Activated naive CD4-positive, alpha-beta T cell treated with anti-CD3 and anti-CD28 coated beads, Interleukin-2, amount 50 U/mL, for 24 hours (primary cell): ENCODE data around the gene APOL2.
"Not testable (repeated sequence)": the region's sequence is repeated elsewhere in the genome, so short reads cannot be mapped to it uniquely, and the experiment has no call there.

ENCODE experiments used
- H3K27ac Mint-ChIP-seq: one replicate; pipeline ENCODE4 v1.8.0; 2021; ENCODE audit warnings: mild to moderate bottlenecking, mixed read lengths
- H3K27me3 Mint-ChIP-seq: one replicate; pipeline ENCODE4 v1.8.0; 2021; ENCODE audit warnings: mixed read lengths
- H3K36me3 Mint-ChIP-seq: one replicate; pipeline ENCODE4 v1.8.0; 2021; ENCODE audit warnings: mixed read lengths
- H3K4me1 Mint-ChIP-seq: one replicate; pipeline ENCODE4 v1.8.0; 2021; ENCODE audit warnings: mixed read lengths
- H3K4me3 Mint-ChIP-seq: one replicate; pipeline ENCODE4 v1.8.0; 2021; ENCODE audit warnings: mild to moderate bottlenecking, mixed read lengths
- H3K9me3 Mint-ChIP-seq: one replicate; pipeline ENCODE4 v1.8.0; 2021; ENCODE audit warnings: mixed read lengths

APOL2 gene

GRCh38 chr22:36271951-36272350, 32.6 kb upstream of the APOL2 start:
- not testable (repeated sequence) for H3K4me1 Mint-ChIP-seq, H3K27ac Mint-ChIP-seq, H3K27me3 Mint-ChIP-seq, H3K4me3 Mint-ChIP-seq, H3K9me3 Mint-ChIP-seq, H3K36me3 Mint-ChIP-seq

GRCh38 chr22:36271231-36271630, 31.9 kb upstream of the APOL2 start:
- H3K4me1 Mint-ChIP-seq, H3K27ac Mint-ChIP-seq, H3K27me3 Mint-ChIP-seq, H3K4me3 Mint-ChIP-seq, H3K36me3 Mint-ChIP-seq, H3K9me3 Mint-ChIP-seq: not testable (repeated sequence)

- peaks cover 9% of the 10 kb centered on the region for H3K36me3 Mint-ChIP-seq
- H3K4me3 Mint-ChIP-seq = no peak overlapping the region
- H3K27ac Mint-ChIP-seq = peak overlapping the region; percentile 8
- H3K27me3 Mint-ChIP-seq = no peaks in the 10 kb centered on the region
- H3K4me1 Mint-ChIP-seq = no peaks in the 10 kb centered on the region
- H3K9me3 Mint-ChIP-seq = no peaks in the 10 kb centered on the region
Observed at GRCh38 chr22:36267896-36268485, 28.7 kb upstream of the APOL2 start.

GRCh38 chr22:36267058-36267457, 27.7 kb upstream of the APOL2 start:
- H3K4me3 Mint-ChIP-seq = no peak overlapping the region
- no peaks in the 10 kb centered on the region for H3K9me3 Mint-ChIP-seq
- H3K4me1 Mint-ChIP-seq = no peaks in the 10 kb centered on the region
- no peak overlapping the region for H3K27ac Mint-ChIP-seq
- peaks cover 11% of the 10 kb centered on the region for H3K36me3 Mint-ChIP-seq
- no peaks in the 10 kb centered on the region for H3K27me3 Mint-ChIP-seq

DNA sequence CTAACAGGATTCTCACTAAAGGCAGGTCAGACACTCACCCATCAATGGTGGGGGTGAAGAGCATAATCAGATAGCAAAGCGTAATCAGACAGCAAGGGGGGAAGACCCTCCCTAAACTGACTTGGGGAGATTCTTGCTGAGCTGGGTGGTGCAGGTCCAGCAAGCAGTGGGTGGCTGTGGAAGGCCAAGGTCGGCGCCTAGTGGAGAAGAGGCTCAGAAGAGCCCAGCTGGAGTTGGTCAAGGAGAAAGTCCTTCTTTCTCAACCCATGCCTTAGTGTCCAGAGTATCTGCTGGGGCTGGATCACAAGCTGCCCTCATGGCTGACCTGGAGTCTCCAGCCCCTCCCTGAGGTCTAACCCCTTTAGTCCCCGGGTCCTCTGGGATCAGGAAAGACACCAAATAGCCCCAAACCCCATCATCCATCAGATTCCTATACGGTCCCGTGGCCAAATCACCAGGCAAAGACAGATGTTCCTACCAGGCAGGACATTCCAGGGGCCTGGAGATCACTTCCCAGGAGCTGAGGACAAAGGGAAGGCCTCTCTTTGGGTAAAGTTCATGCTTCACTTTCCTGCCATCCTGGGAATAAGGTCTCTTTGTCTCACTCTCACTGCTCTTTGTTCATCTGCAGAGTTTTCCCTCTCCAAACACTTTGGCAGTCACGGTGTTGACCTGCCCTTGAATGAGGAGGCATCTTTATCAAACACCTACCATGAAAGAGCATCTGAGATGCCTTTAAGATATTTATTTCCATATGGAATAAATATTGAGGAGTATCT, 24.7 kb upstream of the APOL2 start:
- H3K4me1 Mint-ChIP-seq, H3K4me3 Mint-ChIP-seq, H3K9me3 Mint-ChIP-seq, H3K27ac Mint-ChIP-seq, H3K27me3 Mint-ChIP-seq: not testable (repeated sequence)
- peaks cover 12% of the 10 kb centered on the region for H3K36me3 Mint-ChIP-seq

GRCh38 chr22:36263216-36263673, 23.9 kb upstream of the APOL2 start:
- not testable (repeated sequence) for H3K27me3 Mint-ChIP-seq, H3K27ac Mint-ChIP-seq, H3K4me3 Mint-ChIP-seq, H3K9me3 Mint-ChIP-seq
- H3K4me1 Mint-ChIP-seq = peaks cover 11% of the 10 kb centered on the region
- H3K36me3 Mint-ChIP-seq = peaks cover 14% of the 10 kb centered on the region

DNA sequence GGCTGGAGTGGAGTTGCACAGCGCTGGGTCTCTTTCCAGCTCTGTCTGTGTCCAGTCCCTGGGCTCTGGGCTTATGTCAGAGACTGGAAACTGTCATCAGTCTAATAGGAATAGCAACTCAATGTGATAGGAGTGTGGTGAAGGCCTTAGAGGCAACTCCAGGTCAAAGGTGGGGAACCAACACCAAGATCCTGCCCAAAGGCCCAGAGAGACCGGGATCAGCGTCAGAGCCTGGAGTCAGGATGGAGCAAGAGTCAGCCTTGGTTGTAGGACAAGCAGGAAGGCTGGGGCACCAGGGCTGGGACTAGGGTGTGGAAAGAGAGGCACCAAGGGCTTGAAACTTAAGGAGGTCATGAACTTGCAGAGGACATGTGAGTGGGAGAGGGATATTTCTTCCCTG, 23.0 kb upstream of the APOL2 start:
- Mint-ChIP-seq H3K36me3 (peaks cover 16% of the 10 kb centered on the region), H3K4me1 (peaks cover 18% of the 10 kb centered on the region), H3K27ac (peak overlapping the region; percentile 39)
- H3K4me3 Mint-ChIP-seq, H3K27me3 Mint-ChIP-seq, H3K9me3 Mint-ChIP-seq: not testable (repeated sequence)

DNA sequence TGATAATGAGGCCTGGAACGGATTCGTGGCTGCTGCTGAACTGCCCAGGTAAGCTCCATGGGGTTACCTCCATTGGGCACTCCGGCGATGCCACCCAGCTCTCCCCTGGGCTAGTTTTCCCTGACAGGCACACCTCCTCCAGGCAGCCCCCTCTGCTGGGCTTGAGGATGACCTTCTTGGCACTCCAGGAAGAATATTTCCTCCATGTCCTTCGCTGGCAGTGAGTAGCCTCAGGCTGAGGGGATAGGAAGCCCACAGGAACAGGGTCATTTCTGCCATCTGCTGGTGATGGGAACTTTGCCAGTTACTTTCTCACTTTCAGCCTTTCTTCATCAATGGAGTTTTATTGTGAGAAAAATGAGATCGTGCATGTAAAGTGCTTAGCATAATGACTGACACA, 22.3 kb upstream of the APOL2 start:
- peaks cover 13% of the 10 kb centered on the region for H3K36me3 Mint-ChIP-seq
- not testable (repeated sequence) for H3K9me3 Mint-ChIP-seq, H3K27ac Mint-ChIP-seq, H3K4me3 Mint-ChIP-seq, H3K27me3 Mint-ChIP-seq
- H3K4me1 Mint-ChIP-seq = peaks cover 23% of the 10 kb centered on the region

DNA sequence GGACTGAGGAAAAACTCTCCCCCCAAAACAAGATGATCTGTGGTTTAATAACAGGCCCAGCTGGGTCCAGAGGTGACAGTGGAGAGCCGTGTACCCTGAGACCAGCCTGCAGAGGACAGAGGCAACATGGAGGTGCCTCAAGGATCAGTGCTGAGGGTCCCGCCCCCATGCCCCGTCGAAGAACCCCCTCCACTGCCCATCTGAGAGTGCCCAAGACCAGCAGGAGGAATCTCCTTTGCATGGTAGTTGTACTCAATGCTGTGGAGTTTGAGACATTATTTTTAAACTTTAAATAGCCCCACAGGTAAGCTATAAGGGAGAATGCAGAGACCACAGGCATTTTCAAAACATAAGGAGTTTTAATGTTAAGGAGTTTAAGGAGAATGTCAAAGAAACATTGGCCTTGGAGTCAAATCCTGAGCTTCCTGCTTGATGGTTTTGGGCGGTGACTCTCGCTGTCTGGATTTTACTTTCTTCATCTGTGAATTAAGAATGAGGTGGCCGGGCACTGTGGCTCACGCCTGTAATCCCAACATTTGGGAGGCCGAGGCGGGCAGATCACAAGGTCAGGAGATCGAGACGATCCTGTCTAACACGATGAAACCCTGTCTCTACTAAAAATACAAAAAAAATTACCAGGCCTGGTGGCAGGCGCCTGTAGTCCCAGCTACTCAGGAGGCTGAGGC, 20.4 kb upstream of the APOL2 start:
- Mint-ChIP-seq H3K4me1 (peaks cover 38% of the 10 kb centered on the region), H3K9me3 (no peaks in the 10 kb centered on the region), H3K4me3 (no peak overlapping the region), H3K36me3 (peaks cover 10% of the 10 kb centered on the region), H3K27ac (peak overlapping the region; percentile 55), H3K27me3 (no peaks in the 10 kb centered on the region)

GRCh38 chr22:36258701-36259614, 19.6 kb upstream of the APOL2 start:
- H3K9me3 Mint-ChIP-seq = no peaks in the 10 kb centered on the region
- no peaks in the 10 kb centered on the region for H3K27me3 Mint-ChIP-seq
- H3K4me3 Mint-ChIP-seq = peak overlapping the region; percentile 53
- H3K36me3 Mint-ChIP-seq = peaks cover 12% of the 10 kb centered on the region
- peaks cover 46% of the 10 kb centered on the region for H3K4me1 Mint-ChIP-seq
- peak overlapping the region; percentile 55 for H3K27ac Mint-ChIP-seq

GRCh38 chr22:36257948-36258670, 18.8 kb upstream of the APOL2 start:
- Mint-ChIP-seq H3K36me3 (peaks cover 10% of the 10 kb centered on the region), H3K4me3 (peak overlapping the region; percentile 53)

DNA sequence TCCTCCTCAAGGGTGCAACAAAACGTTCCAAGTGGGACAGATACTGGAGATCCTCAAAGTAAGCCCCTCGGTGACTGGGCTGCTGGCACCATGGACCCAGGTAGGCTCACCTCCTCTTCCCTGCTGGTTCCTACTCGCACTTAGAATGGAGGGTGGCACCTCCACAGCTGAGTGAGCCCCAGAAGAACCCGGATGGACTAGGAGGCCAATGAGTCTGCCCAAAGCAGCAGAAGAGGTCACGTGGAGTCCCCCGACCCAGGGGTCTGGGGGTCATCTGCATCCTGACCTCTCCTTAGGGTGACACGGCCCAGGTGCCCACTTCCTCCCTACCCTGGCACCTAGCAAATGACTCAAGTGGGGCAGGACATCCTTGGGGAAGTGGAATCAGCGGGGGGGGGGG, 18.0 kb upstream of the APOL2 start:
- peaks cover 9% of the 10 kb centered on the region for H3K36me3 Mint-ChIP-seq

More at GRCh38 chr22:36257948-36258670, 18.8 kb upstream of the APOL2 start:
- Mint-ChIP-seq H3K4me1 (peaks cover 55% of the 10 kb centered on the region), H3K27me3 (no peaks in the 10 kb centered on the region), H3K27ac (peak overlapping the region; percentile 55), H3K9me3 (no peaks in the 10 kb centered on the region)

DNA sequence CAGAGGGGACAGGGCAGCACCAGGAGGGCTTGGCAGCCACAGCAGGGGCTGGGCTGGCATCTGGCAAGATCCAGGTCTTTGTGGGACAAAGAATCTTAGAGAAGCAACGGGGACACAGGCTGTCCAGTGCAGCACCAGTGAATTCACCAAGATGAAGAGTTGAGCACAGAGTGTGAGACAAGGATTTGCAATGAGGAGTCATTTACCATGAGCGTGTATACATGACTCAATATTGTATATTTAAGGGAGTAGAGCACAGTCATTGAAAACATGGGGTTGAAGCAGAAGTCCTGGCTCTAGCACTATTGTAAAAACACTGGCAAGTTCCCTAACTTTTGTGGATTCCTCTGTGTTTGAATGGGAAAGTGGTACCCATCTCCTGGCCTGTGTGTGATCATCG, 17.2 kb upstream of the APOL2 start:
- H3K4me1 Mint-ChIP-seq = peaks cover 63% of the 10 kb centered on the region
- peak overlapping the region; percentile 49 for H3K4me3 Mint-ChIP-seq
- H3K27me3 Mint-ChIP-seq = no peaks in the 10 kb centered on the region
- no peaks in the 10 kb centered on the region for H3K9me3 Mint-ChIP-seq
- no peak overlapping the region for H3K27ac Mint-ChIP-seq
- peaks cover 9% of the 10 kb centered on the region for H3K36me3 Mint-ChIP-seq

More for the DNA sequence above, 18.0 kb upstream of the APOL2 start:
- Mint-ChIP-seq H3K4me3 (no peak overlapping the region), H3K27me3 (no peaks in the 10 kb centered on the region), H3K4me1 (peaks cover 63% of the 10 kb centered on the region), H3K9me3 (no peaks in the 10 kb centered on the region), H3K27ac (no peak overlapping the region)

GRCh38 chr22:36255572-36255971, 16.2 kb upstream of the APOL2 start:
- H3K27ac Mint-ChIP-seq = peak overlapping the region; percentile 82
- H3K36me3 Mint-ChIP-seq, H3K27me3 Mint-ChIP-seq, H3K9me3 Mint-ChIP-seq: not testable (repeated sequence)
- peak overlapping the region; percentile 49 for H3K4me3 Mint-ChIP-seq
- H3K4me1 Mint-ChIP-seq = peaks cover 63% of the 10 kb centered on the region
